HG03521 (cell line): ENCODE results near the gene CGNL1.

Experiments used
- ATAC-seq: cut with Tn5 transposase; IDR thresholded peaks from one replicate; pipeline ENCODE4 v1.9.1; 2021; ENCODE audit warnings: mild to moderate bottlenecking, moderate library complexity; ENCODE audit not compliant: unreplicated experiment

The CGNL1 gene

DNA sequence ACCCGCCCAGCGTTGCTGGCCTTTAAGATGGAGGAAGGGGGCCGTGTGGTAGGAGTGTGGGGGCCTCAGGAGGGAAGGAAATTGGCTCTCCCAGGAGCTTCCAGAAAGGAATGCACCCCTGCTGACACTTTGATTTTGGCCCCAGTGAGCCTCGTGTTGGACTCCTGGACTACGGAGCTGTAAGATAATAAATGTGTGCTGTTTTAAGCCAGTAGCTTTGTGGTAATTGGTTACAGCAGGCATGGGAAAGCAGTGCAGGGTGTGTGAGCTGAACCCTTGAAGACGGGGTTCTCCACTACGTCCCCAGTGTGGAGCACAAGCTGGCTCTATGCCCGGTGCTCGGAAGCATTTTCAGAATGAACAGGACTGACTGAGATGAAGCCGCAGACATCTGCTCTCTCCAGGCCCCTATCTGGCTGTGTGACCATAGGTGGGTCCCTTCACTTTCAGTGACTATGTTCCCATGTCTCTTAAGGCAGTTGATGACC is 22.9 kb upstream of the CGNL1 start:
- no peak for ATAC-seq

DNA sequence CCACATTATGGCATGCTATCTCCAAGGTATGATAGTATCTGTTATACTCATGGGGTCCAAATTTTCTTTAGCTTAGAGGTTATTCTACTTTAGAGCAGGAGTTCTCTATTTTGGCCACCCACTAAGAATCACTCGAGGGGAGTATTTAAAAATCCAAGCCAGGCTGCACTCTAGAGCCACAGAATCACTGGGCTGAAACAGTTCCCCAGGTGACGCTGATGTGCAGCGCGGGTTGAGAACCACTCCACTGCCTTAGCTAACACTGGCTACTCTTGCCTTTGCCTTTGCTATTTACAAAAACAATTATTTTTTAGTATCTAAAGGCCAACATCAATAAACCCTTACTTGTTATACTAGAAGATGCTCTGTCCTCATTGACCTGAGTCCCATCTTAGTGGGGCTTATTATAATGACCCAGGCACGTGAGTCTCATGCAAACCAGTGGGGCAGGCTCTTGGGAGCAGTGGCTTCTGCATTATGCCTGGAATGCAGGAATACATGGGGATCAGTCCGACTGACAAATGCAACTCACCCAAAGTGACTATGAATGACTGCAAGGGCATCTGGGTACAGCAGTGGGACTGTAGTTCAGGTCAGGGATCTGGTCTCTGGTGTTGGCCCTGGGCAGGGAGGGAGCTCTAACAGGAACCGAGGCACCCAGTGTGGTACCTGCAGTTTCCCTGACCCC is 21.7 kb upstream of the CGNL1 start:
- no peak for ATAC-seq

DNA sequence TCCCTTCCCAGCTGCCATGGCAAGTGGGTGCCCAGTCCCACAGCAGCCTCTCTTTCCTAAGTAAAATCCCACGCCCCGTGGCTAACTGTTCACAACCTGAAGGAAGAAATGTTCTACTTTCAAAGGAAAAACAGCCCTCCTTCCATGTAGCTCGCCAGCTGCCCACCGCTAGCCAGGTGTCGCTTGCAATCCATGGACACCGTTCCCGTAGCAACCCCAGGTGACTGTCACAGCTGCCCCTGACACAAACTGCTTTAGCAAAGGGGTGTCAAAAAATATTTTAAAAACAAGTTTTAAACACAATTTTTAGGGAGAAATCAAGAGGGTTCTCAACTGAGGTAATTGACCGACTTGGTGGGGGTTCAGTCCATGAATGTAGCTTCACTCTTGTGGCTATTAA is 21.0 kb upstream of the CGNL1 start:
- no peak for ATAC-seq

DNA sequence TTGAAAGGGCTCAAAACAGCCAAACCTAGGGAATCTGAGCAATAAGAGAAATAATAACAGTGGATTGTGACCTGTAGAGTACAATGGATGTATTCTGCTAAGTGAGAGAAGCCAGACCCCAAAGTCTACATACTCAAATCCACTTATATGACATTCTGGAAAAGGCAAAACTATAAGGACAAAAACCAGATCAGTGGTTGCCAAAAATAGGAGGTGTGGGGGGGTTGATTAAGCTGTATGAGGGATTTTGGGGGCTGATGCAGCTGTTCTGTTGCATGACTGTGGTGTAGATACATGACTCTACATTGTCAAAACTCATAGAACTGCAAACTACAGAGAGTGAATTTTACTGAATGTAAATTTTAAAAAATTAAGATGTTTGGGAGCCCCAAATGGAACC is 20.1 kb upstream of the CGNL1 start:
- no peak for ATAC-seq

- ATAC-seq, result no peak
Observed at GRCh38 chr15:57356636-57357035, 19.7 kb upstream of the CGNL1 start.

- no peak for ATAC-seq
Observed at GRCh38 chr15:57357799-57358198, 18.5 kb upstream of the CGNL1 start.

- no peak for ATAC-seq
Observed at GRCh38 chr15:57358571-57358970, 17.7 kb upstream of the CGNL1 start.

DNA sequence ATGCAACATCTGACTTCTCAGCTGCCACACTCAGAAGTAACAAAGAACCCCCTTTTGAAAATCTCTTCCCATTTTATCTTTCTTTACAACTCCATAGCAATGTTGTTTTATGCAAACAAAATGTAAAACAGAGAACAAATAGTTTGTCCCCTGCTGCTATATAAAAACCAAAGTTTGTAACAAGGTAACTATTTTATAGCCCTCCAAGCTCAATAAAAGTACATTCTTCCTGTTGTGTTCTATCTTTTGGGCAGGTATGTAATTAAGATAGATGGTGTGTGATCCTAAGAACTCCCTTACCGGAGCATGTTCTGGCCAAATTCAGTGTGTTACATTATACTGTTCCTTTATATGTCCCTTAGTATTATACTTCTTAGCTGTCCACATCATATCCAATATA is 12.6 kb upstream of the CGNL1 start:
- no peak for ATAC-seq

GRCh38 chr15:57364282-57365007 is 11.9 kb upstream of the CGNL1 start:
- ATAC-seq, result no peak

- no peak for ATAC-seq
Observed at GRCh38 chr15:57367556-57367955, 8.7 kb upstream of the CGNL1 start.

DNA sequence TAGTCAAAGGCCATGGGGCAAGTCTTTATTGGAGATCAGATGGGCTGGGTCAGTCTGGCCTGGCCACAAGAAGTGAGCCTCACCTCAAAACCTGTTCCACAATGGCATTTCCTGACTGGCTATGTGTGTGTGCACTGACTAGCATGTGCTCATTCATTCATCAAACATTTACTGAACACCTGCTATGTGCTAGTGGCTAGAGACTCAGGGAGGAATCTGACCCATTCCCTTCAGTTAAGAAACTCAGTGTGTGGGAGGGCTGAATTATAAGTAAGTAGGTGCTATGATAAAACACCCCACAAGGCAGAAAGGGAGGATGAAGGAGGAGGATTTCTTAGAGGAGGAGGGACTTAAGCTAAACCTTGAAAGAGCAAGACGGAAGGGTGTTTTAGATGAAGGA is 5.4 kb upstream of the CGNL1 start:
- ATAC-seq, result no peak

DNA sequence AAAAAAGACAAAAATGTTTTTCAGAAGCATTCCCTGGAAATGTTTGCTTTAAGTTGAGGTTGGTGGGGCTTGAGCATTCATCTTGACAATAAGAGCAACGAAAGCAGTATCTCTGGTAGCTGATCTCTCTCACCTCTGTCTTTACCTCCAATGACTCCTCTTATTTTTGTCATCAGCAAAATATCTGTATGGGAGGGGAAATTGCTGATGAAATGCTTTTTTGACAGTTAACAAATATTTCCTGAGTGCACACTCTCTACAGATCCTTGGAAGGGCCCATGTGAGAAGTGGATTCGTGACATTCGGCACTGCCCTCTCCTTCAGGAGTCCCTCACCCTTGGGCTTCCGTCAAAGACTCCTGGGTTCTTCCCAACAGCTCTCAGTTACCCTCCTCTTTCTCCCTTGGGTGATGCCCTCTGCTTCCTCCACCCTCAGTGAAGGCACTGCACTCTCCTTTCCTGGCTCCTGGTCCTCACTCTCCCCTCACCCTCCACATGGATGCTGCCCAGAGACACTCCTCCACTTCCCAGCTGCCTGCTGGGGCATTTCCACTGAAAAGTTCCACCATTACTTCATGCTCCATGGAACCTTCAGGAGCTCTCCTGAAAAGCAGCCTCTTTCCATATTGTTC is 2.9 kb upstream of the CGNL1 start:
- ATAC-seq, result no peak

DNA sequence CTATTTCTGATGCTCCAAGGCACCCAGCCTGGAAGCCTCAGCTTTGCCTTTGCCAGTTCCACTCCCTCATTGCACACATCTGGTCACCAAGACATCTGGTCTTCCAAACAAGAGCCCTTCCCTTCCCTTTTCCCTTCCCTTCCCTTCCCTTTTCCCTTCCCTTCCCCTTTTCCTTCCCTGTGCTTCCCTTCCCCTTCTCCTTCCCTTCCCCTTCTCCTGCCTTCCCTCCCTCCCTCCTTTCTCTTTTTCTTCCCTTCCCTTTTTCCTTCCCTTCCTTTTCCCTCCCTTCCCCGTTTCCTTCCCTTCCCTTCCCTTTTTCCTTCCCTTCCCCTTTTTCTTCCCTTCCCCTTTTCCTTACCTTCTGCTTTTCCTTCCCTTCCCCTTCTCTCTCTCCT is 2.4 kb upstream of the CGNL1 start:
- ATAC-seq, result no peak

DNA sequence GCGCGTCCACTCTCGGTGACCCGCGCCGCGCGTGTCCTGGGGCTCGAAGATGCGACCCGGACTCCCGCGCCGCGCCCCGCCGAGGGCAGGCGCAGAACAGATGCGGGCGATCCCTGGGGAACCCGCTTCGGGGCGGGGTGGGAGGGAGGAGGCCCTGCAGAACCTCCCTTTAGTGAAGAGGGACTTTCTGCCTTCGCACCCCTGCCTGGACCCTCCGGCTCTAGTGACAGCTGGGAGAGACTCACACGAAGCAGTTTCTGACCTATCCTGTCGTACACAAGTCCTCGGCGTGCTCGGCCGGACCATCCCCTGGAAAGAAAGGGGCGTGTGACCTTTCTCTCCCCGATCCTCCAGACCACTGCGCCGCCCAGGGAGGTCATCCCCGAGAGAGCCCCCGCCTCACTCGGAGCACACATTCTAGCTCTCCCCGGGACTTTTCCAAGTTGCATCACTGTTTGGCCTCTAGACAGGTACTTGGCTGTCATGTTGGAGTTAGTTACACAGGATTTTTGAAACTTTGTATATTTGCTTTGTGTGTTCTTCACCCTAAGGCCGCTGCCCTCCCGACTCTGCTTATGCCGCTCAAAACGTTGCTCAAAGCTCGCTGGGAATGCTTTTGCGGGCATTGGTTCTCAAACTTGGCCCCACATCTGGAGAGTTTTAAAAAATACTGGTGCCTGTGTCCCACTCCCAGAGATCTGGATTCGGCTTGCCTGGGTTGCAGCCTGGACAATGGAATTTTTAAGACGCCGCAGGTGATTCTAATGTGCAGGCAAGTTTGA is 582 bp downstream of the CGNL1 start:
- ATAC-seq, result no peak

DNA sequence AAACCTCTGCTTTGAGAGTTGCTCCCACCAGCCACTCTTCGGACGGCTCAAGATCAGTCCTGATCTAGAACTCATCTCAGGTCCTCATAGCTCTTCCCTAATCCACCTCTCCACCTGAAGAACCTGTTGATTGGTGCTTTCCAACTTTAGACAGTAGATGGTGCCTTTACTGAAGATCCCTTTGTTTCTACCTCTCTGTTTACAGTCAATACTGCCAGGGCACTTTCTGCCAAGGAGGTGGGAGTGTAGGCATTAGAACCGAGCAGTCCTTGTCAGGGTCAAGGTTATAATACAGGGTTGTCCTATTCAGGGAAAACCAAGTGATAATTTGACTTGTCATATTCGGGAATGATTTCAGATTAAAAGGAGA is 1.2 kb downstream of the CGNL1 start:
- no peak for ATAC-seq

DNA sequence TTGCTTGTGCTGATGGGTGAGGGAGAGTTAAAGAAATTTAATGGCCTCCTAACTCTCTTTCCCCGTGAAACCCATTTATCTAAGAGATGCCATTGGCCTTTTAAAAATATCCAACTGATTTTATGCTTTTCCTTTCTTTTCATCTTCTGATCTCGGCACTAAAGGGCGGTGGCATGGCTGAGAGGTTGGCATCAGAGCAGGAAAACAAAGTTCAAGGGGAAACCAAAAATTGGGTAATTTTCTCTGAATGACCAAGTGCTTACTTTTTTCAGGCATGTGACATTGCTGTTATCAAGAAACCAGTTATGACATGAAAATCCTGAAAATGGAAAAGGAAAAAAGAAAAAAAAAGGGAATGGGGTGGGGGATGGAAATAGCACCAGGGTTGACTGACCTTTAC is 3.2 kb downstream of the CGNL1 start:
- no peak for ATAC-seq

GRCh38 chr15:57380854-57381253 is 4.5 kb downstream of the CGNL1 start:
- no peak for ATAC-seq

DNA sequence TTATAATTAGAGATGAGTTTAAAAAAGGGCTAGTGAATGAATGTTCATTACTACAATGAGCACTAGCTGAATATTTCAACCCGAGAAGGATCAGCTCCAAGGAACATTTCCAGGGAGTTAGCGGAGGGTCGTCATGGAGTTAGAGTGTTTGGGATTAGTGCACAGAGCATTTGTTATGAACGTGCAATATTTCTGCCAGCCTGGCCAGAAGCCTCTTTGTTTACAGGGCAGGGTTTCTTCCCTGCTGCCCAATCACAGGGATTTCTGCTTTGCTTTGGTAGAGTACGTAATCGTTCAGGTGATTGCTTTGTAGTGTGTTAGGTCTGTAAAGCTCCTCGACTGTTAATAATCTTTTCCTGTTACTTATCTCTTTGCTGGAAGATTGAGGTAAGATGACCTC is 5.9 kb downstream of the CGNL1 start:
- no peak for ATAC-seq

GRCh38 chr15:57382969-57383368 is 6.7 kb downstream of the CGNL1 start:
- ATAC-seq, result no peak

DNA sequence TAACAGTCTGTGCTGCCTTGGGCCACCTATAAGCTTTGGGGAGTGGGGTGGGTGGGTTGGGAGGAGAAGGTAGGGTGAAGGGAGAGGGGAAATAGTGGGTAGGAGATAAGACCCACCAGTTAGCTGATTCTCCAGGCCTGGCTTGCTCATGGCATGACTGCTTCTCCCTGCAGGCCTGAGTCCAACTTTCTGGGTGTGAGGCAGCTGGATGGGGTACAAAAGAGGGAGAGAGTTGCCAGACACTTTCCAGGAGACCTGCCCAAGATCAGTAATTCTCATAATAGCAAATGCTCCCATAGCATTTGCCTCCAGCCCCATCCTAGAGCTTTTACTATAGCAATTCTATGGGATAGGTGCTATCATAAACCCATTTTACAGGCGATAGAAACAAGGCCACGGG is 7.7 kb downstream of the CGNL1 start:
- no peak for ATAC-seq

DNA sequence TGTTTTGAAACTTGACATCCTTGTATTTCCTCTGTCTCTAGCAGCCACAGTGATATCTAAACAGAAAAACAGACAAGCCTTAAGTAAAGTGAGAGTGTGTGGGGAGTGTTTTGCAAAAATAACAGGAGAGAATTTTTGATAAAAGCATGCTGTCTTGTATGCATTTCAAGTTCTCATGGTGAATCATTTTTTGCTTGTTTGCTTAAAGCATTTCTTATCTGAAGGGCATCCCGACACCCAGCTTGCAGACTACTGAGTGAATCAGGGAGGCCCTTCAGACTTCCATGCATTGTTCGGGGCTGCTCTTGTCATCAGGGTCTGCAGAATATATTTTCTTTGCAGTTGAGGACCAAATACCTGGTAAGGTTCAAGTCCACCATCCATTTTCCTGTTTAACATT is 8.5 kb downstream of the CGNL1 start:
- no peak for ATAC-seq
